PFSK-1 (cell line): ENCODE results near the gene SORL1.

Source experiments
- POLR2AphosphoS5 ChIP-seq: IDR thresholded peaks from 2 replicates; pipeline ENCODE4 v1.6.1; 2012; ENCODE audit warnings: low read depth, mild to moderate bottlenecking, control low read depth, low read length, moderate library complexity
- TF ChIP-seq, protein P1 (sequence below), 2 experiments: IDR thresholded peaks; 2 replicates each; pipeline versions ENCODE4 v1.6.1 to v1.8.0; 2011 to 2012; ENCODE audit warnings: low read depth in 2 of 2, low read length in 2 of 2, control low read depth in 1 of 2, inconsistent platforms in 1 of 2, mild to moderate bottlenecking in 1 of 2, moderate library complexity in 1 of 2; ENCODE audit not compliant: insufficient read depth in 1 of 2

DNA sequence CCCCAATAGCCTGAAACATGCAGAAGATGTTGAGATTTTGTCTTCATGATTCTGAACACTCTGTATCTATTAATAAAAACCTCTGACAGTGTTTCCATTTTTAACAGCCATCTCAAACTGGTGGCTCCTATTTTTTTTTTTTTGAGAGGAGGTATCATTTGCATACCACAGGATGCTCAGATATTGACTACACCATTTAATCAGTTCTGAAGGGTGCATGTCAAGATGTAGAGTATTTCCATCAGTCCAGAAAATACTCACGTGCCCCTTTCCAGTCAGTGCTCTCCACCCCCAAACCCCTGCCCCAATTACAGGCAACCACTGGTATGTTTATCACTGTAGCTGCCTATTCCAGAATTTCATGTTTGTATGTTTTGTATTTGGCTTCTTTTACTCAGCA, 85.9 kb downstream of the SORL1 start:
- TF ChIP-seq POLR2AphosphoS5, result no peak
- TF ChIP-seq, protein P1, sequence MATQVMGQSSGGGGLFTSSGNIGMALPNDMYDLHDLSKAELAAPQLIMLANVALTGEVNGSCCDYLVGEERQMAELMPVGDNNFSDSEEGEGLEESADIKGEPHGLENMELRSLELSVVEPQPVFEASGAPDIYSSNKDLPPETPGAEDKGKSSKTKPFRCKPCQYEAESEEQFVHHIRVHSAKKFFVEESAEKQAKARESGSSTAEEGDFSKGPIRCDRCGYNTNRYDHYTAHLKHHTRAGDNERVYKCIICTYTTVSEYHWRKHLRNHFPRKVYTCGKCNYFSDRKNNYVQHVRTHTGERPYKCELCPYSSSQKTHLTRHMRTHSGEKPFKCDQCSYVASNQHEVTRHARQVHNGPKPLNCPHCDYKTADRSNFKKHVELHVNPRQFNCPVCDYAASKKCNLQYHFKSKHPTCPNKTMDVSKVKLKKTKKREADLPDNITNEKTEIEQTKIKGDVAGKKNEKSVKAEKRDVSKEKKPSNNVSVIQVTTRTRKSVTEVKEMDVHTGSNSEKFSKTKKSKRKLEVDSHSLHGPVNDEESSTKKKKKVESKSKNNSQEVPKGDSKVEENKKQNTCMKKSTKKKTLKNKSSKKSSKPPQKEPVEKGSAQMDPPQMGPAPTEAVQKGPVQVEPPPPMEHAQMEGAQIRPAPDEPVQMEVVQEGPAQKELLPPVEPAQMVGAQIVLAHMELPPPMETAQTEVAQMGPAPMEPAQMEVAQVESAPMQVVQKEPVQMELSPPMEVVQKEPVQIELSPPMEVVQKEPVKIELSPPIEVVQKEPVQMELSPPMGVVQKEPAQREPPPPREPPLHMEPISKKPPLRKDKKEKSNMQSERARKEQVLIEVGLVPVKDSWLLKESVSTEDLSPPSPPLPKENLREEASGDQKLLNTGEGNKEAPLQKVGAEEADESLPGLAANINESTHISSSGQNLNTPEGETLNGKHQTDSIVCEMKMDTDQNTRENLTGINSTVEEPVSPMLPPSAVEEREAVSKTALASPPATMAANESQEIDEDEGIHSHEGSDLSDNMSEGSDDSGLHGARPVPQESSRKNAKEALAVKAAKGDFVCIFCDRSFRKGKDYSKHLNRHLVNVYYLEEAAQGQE (IDR thresholded peaks at IDR 0.05; ENCODE audit: insufficient read depth in 1 of 2, low read depth in 2 of 2, low read length in 2 of 2), result no peak
